ENCODE data around the gene TEP1. TPM values are rescaled to one million over a fixed set of nuclear protein-coding genes. Genes with fewer than 3 reads are reported as not detected.
A peak's percentile ranks its signal among the peaks of the same experiment; 100 is the strongest.

TEP1 gene
- total and polyA plus RNA-seq, 2 of the 13 experiments (the other 11 are each of a cell fraction or from before 2014, with no cell fraction given) = 11.0 to 12.8 TPM

GRCh38 chr14:20343092-20343861 is 70.0 kb downstream of the TEP1 start, which contains the start of gene PARP2 (continued):
- no peak for TF ChIP-seq MLX (CRISPR knock-in tag; IDR thresholded peaks at IDR 0.05)
- no peak for TF ChIP-seq CHD4 (IDR thresholded peaks at IDR 0.05; ENCODE audit: borderline replicate concordance, low read length)
- no peak for TF ChIP-seq LBX2 (CRISPR knock-in tag; IDR thresholded peaks at IDR 0.05; ENCODE audit: borderline replicate concordance)
- TF ChIP-seq NCOR1 (IDR thresholded peaks at IDR 0.05; ENCODE audit: borderline replicate concordance, low read length) = peak; percentile 32; the same call in 1 of the 2 replicates
- peak; percentile 100 for TF ChIP-seq SNAPC5 (CRISPR knock-in tag; IDR thresholded peaks at IDR 0.05; ENCODE audit: borderline replicate concordance)
- TF ChIP-seq KDM2A (CRISPR knock-in tag; IDR thresholded peaks at IDR 0.05; ENCODE audit: borderline replicate concordance, low read depth) = peak; percentile 85
- peak; percentile 72 for TF ChIP-seq RXRB (CRISPR knock-in tag; IDR thresholded peaks at IDR 0.05; ENCODE audit: borderline replicate concordance)
- TF ChIP-seq SIN3B (IDR thresholded peaks at IDR 0.05; ENCODE audit: low read length) = peak; percentile 88
- TF ChIP-seq MXD3 (CRISPR knock-in tag; IDR thresholded peaks at IDR 0.05) = peak; percentile 36
- TF ChIP-seq ZSCAN12 (CRISPR knock-in tag; IDR thresholded peaks at IDR 0.05) = no peak
- TF ChIP-seq HNF1A (IDR thresholded peaks at IDR 0.05; ENCODE audit: low read depth) = peak; percentile 38; the same call in 1 of the 2 replicates
- TF ChIP-seq HNF1A (CRISPR knock-in tag; IDR thresholded peaks at IDR 0.05; ENCODE audit: borderline replicate concordance) = peak; percentile 79; the same call in 1 of the 2 replicates
- peak; percentile 79 for TF ChIP-seq MAZ (IDR thresholded peaks at IDR 0.05; ENCODE audit: borderline replicate concordance, low read depth, low read length)
- peak; percentile 80; the same call in 1 of the 2 replicates for TF ChIP-seq MAZ (CRISPR knock-in tag; IDR thresholded peaks at IDR 0.05; ENCODE audit: low read depth)
- peak; percentile 73; the same call in 1 of the 2 replicates for TF ChIP-seq ZBTB43 (CRISPR knock-in tag; conservative IDR thresholded peaks at IDR 0.05)
- peak; percentile 73; the same call in 1 of the 2 replicates for TF ChIP-seq ZNF792 (CRISPR knock-in tag; IDR thresholded peaks at IDR 0.05)
- no peak for TF ChIP-seq ZNF737 (CRISPR knock-in tag; IDR thresholded peaks at IDR 0.05; ENCODE audit: borderline replicate concordance)
- peak; percentile 51; the same call in 1 of the 2 replicates for TF ChIP-seq ZFP62 (CRISPR knock-in tag; IDR thresholded peaks at IDR 0.05)
- no peak for TF ChIP-seq ZNF562 (CRISPR knock-in tag; IDR thresholded peaks at IDR 0.05; ENCODE audit: borderline replicate concordance)
- peak; percentile 25; the same call in 1 of the 2 replicates for TF ChIP-seq CTCF (CRISPR knock-in tag; IDR thresholded peaks at IDR 0.05)
